Hepatocyte (in vitro differentiated cells): ENCODE measurements around the gene DHRS2. TPM values are rescaled to one million over a fixed set of nuclear protein-coding genes. Genes with fewer than 3 reads are reported as not detected.

Experiments
- DNase-seq: peaks from one replicate; pipeline ENCODE4 v3.0.0-alpha.2; 2016; ENCODE audit warnings: low spot score
- H2AFZ ChIP-seq: fragments of 200-600 bp; sonication (generic); 2 replicates; pipeline ENCODE4 v1.6.0; 2016; ENCODE audit warnings: antibody characterized with exemption, mild to moderate bottlenecking
- H3K27ac ChIP-seq: fragments of 200-600 bp; sonication (generic); 2 replicates; pipeline ENCODE4 v1.5.1; 2016; ENCODE audit warnings: mild to moderate bottlenecking
- H3K27me3 ChIP-seq: fragments of 200-600 bp; sonication (generic); 2 replicates; pipeline ENCODE4 v1.6.1; 2016
- H3K36me3 ChIP-seq: fragments of 200-600 bp; sonication (generic); replicated peaks from 2 replicates; pipeline ENCODE4 v1.5.1; 2016; ENCODE audit warnings: low read depth; ENCODE audit not compliant: insufficient read depth
- H3K4me1 ChIP-seq: fragments of 200-600 bp; sonication (generic); 2 replicates; pipeline ENCODE4 v1.5.1; 2016; ENCODE audit warnings: mild to moderate bottlenecking, moderate library complexity; ENCODE audit not compliant: insufficient read depth
- H3K4me2 ChIP-seq: fragments of 200-600 bp; sonication (generic); 2 replicates; pipeline ENCODE4 v1.6.0; 2016
- H3K4me3 ChIP-seq: fragments of 200-600 bp; sonication (generic); 2 replicates; pipeline ENCODE4 v1.5.1; 2016; ENCODE audit warnings: mild to moderate bottlenecking
- H3K79me2 ChIP-seq: fragments of 200-600 bp; sonication (generic); 2 replicates; pipeline ENCODE4 v1.6.0; 2017; ENCODE audit warnings: mild to moderate bottlenecking
- H3K9me2 ChIP-seq: fragments of 200-600 bp; sonication (generic); replicated peaks from 2 replicates; pipeline ENCODE4 v1.6.0; 2017; ENCODE audit warnings: mild to moderate bottlenecking; ENCODE audit not compliant: insufficient read depth
- H3K9me3 ChIP-seq: fragments of 200-600 bp; sonication (generic); 2 replicates; pipeline ENCODE4 v1.5.1; 2016; ENCODE audit warnings: low read depth, mild to moderate bottlenecking
- H4K20me1 ChIP-seq: fragments of 200-600 bp; sonication (generic); 2 replicates; pipeline ENCODE4 v1.6.0; 2016; ENCODE audit warnings: mild to moderate bottlenecking; ENCODE audit not compliant: insufficient read depth, poor library complexity, severe bottlenecking
- EZH2 ChIP-seq: fragments of 200-600 bp; sonication (generic); IDR thresholded peaks from 2 replicates; pipeline ENCODE4 v1.6.1; 2016; ENCODE audit warnings: antibody characterized with exemption, mild to moderate bottlenecking, borderline replicate concordance
- EZH2phosphoT487 ChIP-seq: fragments of 200-600 bp; sonication (generic); IDR thresholded peaks from one replicate; pipeline ENCODE4 v1.6.1; 2018; ENCODE audit warnings: antibody characterized with exemption, mild to moderate bottlenecking, low read depth, moderate library complexity; ENCODE audit not compliant: unreplicated experiment, severe bottlenecking
- WGBS: methylation state at CpG from one replicate; pipeline ENCODE4 v1.1.6; 2016; ENCODE audit warnings: low lambda C conversion rate; ENCODE audit errors: missing lambda C conversion rate; 5-methylcytosine and 5-hydroxymethylcytosine counted together
- polyA plus RNA-seq: library from polyadenylated mRNA; unstranded; fragments of >200 nt; fragmentation: Nextera tagmentation; extraction: Ambion mirVana; gene quantifications from 2 replicates; pipeline ENCODE4 v1.2.1, GENCODE V29; 2016
- total RNA-seq: library from RNA; depleted of rRNA; stranded (reverse); fragments of >200 nt; gene quantifications from 2 replicates; pipeline ENCODE4 v1.2.3, GENCODE V29; 2014
- TF ChIP-seq, protein P1 (sequence below): fragments of 200-600 bp; sonication (generic); IDR thresholded peaks from 2 replicates; pipeline ENCODE4 v1.5.1; 2016; ENCODE audit warnings: antibody characterized with exemption, mild to moderate bottlenecking; ENCODE audit not compliant: poor library complexity

The DHRS2 gene
- total and polyA plus RNA-seq, 2 experiments from 2014 or later = 10.4 to 14.2 TPM

DNA sequence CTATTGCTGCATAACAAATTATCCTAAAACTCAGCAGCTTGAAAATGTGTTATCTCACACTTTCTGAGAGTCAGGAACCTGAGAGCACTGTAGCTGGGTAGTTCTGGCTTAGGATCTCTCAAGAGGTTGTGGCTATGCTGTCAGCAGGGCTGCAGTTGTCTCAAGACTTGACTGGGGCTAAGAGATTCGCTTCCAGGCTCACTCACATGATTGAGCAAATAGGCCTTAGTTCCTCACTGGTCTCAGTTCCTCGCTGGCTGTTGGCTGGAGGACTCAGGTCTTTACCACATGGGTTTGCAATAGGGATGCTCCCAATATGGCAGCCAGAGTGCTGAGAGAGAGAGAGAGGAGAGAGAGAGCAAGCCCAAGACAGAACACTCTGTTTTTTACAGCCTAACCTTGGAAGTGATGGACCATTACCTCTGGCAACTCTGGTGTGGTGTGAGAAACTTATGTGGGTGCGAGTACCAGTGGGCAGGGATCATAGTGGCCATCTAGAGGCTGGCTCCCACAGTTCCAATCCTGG, 15.9 kb upstream of the DHRS2 start:
- Histone ChIP-seq H3K27me3 (no peaks in the 10 kb centered on the region), H3K4me2 (no peak overlapping the region), H3K9me3 (no peaks in the 10 kb centered on the region), H3K36me3 (no peaks in the 10 kb centered on the region), H3K27ac (no peak overlapping the region), H3K79me2 (no peaks in the 10 kb centered on the region), H2AFZ (no peak overlapping the region), H3K9me2 (no peaks in the 10 kb centered on the region), H3K4me1 (no peaks in the 10 kb centered on the region), H4K20me1 (no peaks in the 10 kb centered on the region), H3K4me3 (no peak overlapping the region)
- WGBS = 60% methylated on average over 3 of the region's 3 CpGs
- no peak for TF ChIP-seq EZH2phosphoT487
- no peak for TF ChIP-seq EZH2
- TF ChIP-seq, protein P1, sequence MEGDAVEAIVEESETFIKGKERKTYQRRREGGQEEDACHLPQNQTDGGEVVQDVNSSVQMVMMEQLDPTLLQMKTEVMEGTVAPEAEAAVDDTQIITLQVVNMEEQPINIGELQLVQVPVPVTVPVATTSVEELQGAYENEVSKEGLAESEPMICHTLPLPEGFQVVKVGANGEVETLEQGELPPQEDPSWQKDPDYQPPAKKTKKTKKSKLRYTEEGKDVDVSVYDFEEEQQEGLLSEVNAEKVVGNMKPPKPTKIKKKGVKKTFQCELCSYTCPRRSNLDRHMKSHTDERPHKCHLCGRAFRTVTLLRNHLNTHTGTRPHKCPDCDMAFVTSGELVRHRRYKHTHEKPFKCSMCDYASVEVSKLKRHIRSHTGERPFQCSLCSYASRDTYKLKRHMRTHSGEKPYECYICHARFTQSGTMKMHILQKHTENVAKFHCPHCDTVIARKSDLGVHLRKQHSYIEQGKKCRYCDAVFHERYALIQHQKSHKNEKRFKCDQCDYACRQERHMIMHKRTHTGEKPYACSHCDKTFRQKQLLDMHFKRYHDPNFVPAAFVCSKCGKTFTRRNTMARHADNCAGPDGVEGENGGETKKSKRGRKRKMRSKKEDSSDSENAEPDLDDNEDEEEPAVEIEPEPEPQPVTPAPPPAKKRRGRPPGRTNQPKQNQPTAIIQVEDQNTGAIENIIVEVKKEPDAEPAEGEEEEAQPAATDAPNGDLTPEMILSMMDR = no peak
- DNase-seq = no peak

DNA sequence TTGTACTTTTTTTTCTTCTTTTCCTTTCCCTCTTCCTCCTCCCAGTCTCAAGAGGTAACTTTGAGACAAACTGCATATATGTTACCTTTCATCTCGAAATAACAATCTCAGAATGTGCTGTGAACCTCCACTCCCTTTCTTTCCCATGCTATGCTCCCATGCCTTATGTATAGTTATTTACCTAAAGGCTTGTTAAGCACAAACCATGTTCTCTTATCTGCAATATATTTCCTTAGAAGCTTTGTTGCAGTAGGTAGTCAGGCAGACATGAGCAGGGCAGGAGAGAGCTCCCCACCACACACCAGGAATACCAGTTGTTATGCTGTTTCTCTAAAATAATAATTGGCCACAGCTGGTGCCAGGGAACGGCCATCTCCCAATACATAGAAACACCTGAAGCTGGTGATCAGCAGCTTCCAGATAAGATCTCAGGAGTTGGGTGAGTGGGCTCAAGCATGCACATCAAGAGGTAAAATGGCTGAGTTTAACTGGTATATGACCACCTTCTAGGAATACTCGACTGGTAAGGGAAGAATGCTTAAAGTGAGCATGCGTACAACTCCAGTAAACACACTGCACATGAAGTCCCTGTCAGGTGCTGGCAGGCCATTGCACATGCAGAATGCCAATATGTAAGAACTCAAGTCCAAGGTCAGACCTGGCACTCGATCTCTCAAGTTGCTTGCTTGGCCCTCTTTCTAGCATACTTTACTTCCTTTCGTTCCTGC, 14.8 kb upstream of the DHRS2 start:
- Histone ChIP-seq H3K27me3 (no peaks in the 10 kb centered on the region), H2AFZ (no peak overlapping the region), H3K4me1 (no peaks in the 10 kb centered on the region), H3K36me3 (no peaks in the 10 kb centered on the region), H4K20me1 (no peaks in the 10 kb centered on the region), H3K4me3 (no peak overlapping the region), H3K27ac (no peak overlapping the region), H3K79me2 (no peaks in the 10 kb centered on the region), H3K9me3 (no peaks in the 10 kb centered on the region), H3K9me2 (no peaks in the 10 kb centered on the region), H3K4me2 (no peak overlapping the region)
- DNase-seq = no peak
- no peak for TF ChIP-seq EZH2phosphoT487
- no peak for TF ChIP-seq EZH2
- TF ChIP-seq, protein P1 = no peak
- WGBS = 71% methylated on average over 6 of the region's 6 CpGs

GRCh38 chr14:23621932-23622730, 14.0 kb upstream of the DHRS2 start:
- Histone ChIP-seq H3K4me1 (no peaks in the 10 kb centered on the region), H3K4me2 (no peak overlapping the region), H2AFZ (no peak overlapping the region), H3K36me3 (no peaks in the 10 kb centered on the region), H3K27ac (no peak overlapping the region), H4K20me1 (no peaks in the 10 kb centered on the region), H3K79me2 (no peaks in the 10 kb centered on the region), H3K9me2 (no peaks in the 10 kb centered on the region), H3K27me3 (no peaks in the 10 kb centered on the region), H3K9me3 (no peaks in the 10 kb centered on the region), H3K4me3 (no peak overlapping the region)
- WGBS = 77% methylated on average over 4 of the region's 4 CpGs
- no peak for DNase-seq
- TF ChIP-seq EZH2 (no peak), EZH2phosphoT487 (no peak)
- TF ChIP-seq, protein P1 = no peak
